ENCODE data around the gene TMEM187.

DNA sequence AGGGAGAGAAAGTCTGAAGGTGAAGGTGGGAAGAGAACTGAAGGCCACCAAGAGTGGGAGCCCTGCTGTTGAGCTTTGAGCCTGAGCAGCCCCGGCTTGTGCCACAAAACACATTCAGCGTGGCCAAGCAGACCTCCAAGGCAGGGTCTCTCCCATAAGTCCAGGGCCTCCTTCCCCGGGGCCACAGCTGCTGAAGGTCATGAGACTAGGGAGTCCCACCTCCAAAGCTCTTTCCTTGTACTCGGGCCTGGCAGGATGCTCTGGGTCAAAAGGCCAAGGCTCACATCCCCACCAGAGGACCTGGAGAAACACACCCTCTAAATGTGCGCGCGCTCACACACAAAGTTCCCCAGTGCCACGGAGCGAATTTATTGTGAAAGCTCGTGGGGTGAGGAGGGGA is 43.0 kb upstream of the TMEM187 start:
- TF ChIP-seq POLR2A (IDR thresholded peaks at IDR 0.05) (no peak), CTCF (IDR thresholded peaks at IDR 0.05) (no peak)

Data from esophagus squamous epithelium (tissue), 4 donors.